Prostate gland (tissue), 2 donors: ENCODE results near the gene PRKAR1B.

ENCODE experiments used
- POLR2A ChIP-seq: fragments of 450-650 bp; IDR thresholded peaks from one replicate; pipeline ENCODE4 v1.6.1; 2016; ENCODE audit warnings: antibody characterized with exemption, mild to moderate bottlenecking
- TF ChIP-seq, protein P1 (sequence below), 4 experiments: fragments of 200-600 bp in 2 of 4; fragments of 450-650 bp in 2 of 4; sonication (generic) in 2 of 4; IDR thresholded peaks; 1 replicate in 3 of 4; 2 replicates in 1 of 4; pipeline ENCODE4 v1.5.1; 2016 to 2019; ENCODE audit warnings: antibody characterized with exemption in 4 of 4, mild to moderate bottlenecking in 2 of 4, moderate library complexity in 2 of 4

DNA sequence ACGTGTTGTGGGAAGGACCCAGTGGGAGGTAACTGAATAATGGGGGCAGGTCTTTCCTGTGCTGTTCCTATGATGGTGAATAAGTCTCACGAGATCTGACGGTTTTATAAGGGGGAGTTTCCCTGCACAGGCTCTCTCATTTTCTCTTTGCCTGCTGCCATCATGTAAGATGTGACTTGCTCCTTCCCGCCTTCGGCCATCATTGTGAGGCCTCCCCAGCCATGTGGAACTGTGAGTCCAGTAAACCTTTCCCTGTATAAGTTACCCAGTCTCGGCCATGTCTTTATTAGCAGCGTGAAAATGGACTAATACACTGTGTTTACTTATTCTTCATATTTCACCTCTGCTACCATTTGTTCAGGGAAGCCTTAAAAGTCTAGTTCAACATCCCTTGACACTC is 2.8 kb downstream of the PRKAR1B start:
- TF ChIP-seq, protein P1, sequence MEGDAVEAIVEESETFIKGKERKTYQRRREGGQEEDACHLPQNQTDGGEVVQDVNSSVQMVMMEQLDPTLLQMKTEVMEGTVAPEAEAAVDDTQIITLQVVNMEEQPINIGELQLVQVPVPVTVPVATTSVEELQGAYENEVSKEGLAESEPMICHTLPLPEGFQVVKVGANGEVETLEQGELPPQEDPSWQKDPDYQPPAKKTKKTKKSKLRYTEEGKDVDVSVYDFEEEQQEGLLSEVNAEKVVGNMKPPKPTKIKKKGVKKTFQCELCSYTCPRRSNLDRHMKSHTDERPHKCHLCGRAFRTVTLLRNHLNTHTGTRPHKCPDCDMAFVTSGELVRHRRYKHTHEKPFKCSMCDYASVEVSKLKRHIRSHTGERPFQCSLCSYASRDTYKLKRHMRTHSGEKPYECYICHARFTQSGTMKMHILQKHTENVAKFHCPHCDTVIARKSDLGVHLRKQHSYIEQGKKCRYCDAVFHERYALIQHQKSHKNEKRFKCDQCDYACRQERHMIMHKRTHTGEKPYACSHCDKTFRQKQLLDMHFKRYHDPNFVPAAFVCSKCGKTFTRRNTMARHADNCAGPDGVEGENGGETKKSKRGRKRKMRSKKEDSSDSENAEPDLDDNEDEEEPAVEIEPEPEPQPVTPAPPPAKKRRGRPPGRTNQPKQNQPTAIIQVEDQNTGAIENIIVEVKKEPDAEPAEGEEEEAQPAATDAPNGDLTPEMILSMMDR (IDR thresholded peaks at IDR 0.05) = no peak
- no peak for TF ChIP-seq POLR2A
